ENCODE measurements around the gene C16orf96.

DNA sequence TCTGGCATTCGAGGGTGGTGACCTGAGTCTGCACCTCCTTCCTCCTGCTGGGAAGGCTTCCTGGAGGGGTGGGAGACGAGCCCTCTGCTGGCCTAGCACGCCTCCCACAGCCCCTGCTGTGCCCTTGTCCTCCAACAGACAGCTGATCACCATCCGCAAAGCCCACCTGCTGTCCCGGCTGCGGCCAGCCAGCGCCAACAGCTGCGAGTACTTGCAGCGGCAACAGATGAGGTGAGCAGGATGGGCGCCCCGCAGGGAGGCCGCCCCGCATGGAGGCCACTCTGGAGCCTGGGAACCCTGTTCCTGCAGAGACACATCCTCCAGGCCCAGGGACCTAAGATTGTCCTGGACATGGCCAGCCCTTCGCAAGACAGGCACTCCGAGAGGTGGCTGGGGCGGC, 36.9 kb downstream of the C16orf96 start:
- TF ChIP-seq, protein P1, sequence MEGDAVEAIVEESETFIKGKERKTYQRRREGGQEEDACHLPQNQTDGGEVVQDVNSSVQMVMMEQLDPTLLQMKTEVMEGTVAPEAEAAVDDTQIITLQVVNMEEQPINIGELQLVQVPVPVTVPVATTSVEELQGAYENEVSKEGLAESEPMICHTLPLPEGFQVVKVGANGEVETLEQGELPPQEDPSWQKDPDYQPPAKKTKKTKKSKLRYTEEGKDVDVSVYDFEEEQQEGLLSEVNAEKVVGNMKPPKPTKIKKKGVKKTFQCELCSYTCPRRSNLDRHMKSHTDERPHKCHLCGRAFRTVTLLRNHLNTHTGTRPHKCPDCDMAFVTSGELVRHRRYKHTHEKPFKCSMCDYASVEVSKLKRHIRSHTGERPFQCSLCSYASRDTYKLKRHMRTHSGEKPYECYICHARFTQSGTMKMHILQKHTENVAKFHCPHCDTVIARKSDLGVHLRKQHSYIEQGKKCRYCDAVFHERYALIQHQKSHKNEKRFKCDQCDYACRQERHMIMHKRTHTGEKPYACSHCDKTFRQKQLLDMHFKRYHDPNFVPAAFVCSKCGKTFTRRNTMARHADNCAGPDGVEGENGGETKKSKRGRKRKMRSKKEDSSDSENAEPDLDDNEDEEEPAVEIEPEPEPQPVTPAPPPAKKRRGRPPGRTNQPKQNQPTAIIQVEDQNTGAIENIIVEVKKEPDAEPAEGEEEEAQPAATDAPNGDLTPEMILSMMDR (IDR thresholded peaks at IDR 0.05; ENCODE audit: insufficient read depth, low read length, poor library complexity, severe bottlenecking): no peak
- no peak for TF ChIP-seq EZH2phosphoT487 (conservative IDR thresholded peaks at IDR 0.05; ENCODE audit: low read length)

All from SU-DHL-6 (cell line).